Jurkat, Clone E6-1 (cell line): Measurements from ENCODE around the gene PRKD2.

ENCODE experiments used
- DNase-seq: peaks from one replicate; pipeline ENCODE4 v3.0.0-alpha.2; 2011; ENCODE audit warnings: low read depth, low spot score
- H3K4me3 ChIP-seq: 2 replicates; pipeline ENCODE4 v1.5.1; 2011; ENCODE audit warnings: mild to moderate bottlenecking, low read length, control low read depth, moderate library complexity

Gene PRKD2

DNA sequence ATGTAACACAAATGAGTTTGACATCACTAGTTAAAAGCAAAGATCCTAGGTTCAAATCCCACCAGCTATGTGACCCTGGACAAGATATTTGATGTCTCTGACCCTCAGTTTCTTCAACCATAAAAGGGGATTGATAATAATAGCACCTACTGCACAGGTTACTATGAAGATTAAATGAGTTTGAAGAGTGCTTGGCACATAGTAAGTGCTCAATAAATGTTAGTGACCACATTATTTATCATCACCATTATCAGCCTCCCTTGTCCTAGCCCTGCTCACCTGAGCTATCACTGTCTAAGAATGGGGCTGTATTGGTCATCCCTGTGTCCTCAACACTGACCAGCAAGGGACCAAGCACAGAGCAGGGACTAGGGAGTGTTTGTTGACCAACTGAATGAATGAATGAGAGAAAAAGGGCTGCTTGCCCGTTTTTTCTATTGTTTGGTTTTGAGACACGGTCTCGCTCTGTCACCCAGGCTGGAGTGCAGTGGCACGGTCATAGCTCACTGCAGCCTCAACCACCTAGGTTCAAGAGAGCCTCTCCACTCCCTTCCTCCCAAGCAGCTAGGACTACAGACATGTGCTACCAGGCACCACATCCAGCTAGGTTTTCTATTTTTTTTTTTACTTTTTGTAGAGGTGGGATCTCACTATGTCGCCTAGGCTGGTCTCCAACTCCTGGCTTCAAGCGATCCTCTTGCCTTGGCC lies 29.3 kb downstream of the PRKD2 start:
- DNase-seq = no peak
- no peak overlapping the region for H3K4me3 ChIP-seq

DNA sequence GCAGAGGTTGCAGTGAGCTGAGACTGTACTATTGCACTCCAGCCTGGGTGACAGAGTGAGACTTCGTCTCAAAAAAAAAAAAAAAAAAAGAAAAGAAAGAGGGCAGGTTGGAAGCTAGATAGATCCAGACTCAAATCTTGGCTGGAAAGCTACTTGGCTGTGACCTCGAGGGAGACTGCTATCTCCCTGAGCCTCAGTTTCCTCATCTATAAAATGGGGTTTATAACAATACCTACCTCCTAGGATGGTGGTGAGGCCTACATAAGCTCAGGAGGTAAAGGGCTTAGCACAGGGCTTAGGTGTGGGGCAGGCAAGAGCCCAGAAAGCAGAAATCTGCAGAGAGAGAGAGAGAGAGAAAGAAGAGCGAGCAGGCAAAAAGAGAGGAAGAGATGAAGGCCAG lies 31.7 kb downstream of the PRKD2 start:
- H3K4me3 ChIP-seq = no peak overlapping the region
- DNase-seq = no peak

DNA sequence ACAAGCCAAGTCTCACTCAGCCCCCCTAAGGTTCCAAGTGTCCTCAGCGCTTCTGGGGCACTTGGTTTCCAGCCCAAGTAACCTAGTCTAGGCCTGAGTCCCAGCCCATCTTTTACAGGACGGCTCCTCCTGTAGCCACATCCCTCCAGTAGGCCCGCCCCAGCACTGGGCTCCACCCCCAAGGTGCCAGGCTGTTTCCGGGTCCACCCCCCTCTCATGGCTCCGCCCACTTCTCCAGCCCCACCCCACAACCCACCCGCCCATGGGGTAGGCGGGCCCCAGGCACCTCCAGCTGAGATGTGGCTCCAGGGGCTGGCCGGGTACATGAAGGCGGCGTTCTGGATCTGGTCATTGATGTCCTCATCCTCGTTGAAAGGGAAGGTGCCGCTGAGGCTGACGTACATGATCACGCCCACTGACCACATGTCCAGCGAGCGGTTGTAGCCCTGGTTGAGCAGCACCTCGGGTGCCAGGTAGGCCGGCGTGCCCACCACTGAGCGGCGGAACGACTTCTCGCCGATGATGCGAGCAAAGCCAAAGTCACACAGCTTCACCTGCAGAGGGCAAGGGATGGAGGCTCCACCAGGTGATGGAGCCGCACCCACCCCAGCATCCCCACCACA lies 38.7 kb downstream of the PRKD2 start:
- DNase-seq = peak; percentile 65
- H3K4me3 ChIP-seq = no peak overlapping the region

GRCh38 chr19:46674416-46675178 lies 42.3 kb downstream of the PRKD2 start:
- no peak overlapping the region for H3K4me3 ChIP-seq
- peak; percentile 51 for DNase-seq

DNA sequence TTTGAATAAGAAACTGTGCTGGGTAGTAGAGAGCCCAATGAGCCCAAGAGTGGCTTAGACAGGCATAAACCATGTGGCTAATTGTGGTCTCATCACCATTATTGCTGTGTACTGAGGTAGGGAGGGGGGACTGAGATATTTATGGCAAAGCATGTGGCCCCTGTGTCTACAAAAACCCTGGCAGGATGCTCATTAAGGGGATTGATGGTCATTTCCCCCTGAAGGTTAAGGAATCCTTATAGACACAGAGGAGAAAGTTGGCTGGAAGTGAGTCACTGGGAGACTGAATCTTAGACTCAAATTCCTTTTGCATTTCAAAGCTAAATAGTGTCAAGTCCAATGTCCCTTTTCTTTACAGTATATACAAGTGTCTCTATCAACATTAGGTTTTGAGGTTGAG lies 46.1 kb downstream of the PRKD2 start:
- DNase-seq = no peak
- no peak overlapping the region for H3K4me3 ChIP-seq

DNA sequence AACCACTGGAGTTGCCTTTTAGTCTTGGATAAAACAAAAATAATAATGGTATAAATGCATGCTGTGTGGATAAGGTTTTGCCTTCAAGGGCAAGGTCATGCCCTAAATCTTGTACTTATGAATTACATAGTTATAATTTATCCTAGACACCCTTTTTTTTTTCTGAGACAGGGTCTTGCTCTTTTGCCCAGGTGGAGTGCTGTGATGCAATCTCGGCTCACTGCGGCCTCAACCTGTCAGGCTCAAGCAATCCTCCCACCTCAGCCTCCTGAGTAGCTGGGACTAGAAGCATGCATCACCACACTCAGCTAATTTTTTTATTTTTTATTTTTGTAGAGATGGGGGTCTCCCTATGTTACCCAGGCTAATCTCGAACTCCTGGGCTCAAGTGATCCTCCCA lies 48.3 kb downstream of the PRKD2 start:
- H3K4me3 ChIP-seq = no peak overlapping the region
- DNase-seq = no peak

- no peak for DNase-seq
- no peak overlapping the region for H3K4me3 ChIP-seq
Observed at GRCh38 chr19:46665072-46665471, 51.8 kb downstream of the PRKD2 start.

GRCh38 chr19:46661735-46662592 lies 55.0 kb downstream of the PRKD2 start:
- peak; percentile 83 for DNase-seq
- peak overlapping the region; percentile 53 for H3K4me3 ChIP-seq

GRCh38 chr19:46661020-46661731 lies 55.7 kb downstream of the PRKD2 start, which contains the start of gene DACT3:
TSS of gene DACT3 (minus strand) at chr19:46661182. CDS start at chr19:46661064, 118 bp downstream.
- H3K4me3 ChIP-seq = peak within 1 kb of the TSS; percentile 53
- peak; percentile 99 for DNase-seq

- DNase-seq = no peak
- peak overlapping the region; percentile 45 for H3K4me3 ChIP-seq
Observed at GRCh38 chr19:46660551-46661019, 56.3 kb downstream of the PRKD2 start.

DNA sequence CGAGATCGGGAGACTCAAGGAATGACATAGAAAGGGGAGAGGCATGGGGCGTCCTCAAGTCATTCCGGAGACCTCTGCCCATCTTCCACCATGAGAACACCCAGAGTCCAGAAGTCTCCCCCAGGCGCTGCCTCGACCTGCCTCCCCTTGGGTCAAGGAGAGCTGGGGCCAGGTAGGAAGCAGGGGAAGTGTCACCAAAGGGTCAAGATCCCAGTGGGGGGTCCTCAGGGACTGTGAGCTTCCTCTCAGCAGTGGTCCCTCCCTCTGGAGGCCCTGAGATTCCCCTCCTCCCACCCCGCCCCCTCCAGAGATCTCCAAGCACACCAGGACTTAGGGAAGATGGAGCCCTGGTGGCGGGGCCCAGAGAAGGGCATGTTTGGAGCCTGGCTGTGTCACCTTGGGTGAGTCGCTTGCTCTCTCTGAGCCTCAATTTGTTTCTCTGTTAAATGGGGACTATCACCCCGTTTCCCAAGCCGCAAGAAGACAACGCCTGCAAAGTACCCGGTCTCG lies 56.9 kb downstream of the PRKD2 start:
- no peak for DNase-seq

DNA sequence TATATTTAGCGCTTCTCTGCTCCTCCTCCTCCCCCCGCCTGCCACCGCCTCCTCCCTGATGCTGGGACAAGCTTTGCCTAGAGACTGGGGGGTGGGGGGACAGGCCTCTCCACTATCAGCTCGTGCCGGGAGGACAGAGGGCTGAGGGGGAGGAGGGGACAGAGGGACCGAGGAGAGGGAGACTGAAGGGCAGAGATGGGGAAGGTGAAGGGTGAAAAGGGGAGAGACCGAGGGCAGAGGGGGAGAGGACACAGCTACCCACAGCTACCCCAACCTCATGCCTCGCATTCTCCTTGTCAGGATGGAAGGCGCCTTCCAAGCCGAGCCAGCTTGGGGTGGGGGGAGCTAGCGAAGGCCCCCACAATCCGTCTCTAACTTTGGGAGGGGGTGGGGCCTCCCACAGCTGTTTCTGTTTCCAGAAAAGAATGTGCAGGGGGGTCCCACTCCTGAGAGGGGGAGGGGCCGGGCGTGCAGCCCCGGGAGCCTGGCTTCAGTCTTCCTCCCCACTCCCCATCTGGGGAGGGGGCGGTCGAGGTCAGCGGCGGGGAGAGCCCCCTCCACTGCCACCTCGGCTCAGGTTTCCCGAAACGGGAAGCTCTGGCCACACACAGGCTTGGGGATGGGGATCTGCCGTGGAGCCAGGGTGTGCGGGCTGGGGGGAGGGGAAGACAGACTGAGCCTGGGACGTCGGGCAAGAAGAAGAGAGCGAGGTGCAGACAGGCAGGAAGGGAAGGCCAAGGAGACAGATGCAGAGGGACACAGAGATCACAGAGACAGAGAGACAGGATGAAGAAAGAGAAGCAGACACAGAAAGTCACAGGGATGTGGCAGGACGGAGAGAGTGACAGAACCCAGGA lies 57.5 kb downstream of the PRKD2 start:
- no peak for DNase-seq
- H3K4me3 ChIP-seq = no peak overlapping the region

More for the DNA sequence above, 56.9 kb downstream of the PRKD2 start:
- H3K4me3 ChIP-seq = peak overlapping the region; percentile 45

- no peak overlapping the region for H3K4me3 ChIP-seq
- DNase-seq = no peak
Observed at GRCh38 chr19:46656541-46656940, 60.4 kb downstream of the PRKD2 start.

GRCh38 chr19:46654621-46655152 lies 62.2 kb downstream of the PRKD2 start:
- no peak for DNase-seq
- H3K4me3 ChIP-seq = no peak overlapping the region

DNA sequence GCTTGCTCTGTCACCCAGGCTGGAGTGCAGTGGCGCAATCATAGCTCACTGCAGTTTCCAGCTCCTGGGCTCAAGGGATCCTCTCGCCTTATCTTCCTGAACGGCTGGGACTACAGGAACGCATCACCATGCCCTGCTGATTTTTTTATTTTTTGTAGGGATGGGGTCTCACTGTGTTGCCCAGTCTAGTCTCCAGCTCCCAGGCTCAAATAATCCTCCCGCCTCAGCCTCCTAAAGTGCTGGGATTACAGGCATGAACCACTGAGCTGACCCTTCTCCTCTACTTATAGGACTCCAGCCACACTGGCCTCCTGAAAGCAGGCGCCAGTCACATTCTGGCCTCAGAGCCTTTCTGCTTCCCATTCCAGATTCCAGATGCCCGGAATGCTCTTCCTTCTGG lies 66.5 kb downstream of the PRKD2 start:
- DNase-seq = no peak
- H3K4me3 ChIP-seq = no peak overlapping the region

GRCh38 chr19:46648961-46649960 lies 67.7 kb downstream of the PRKD2 start:
- DNase-seq = no peak
- H3K4me3 ChIP-seq = no peak overlapping the region
